ENCODE data around the gene C16orf86. TPM values are rescaled to one million over a fixed set of nuclear protein-coding genes. Genes with fewer than 3 reads are reported as not detected.

The C16orf86 gene
- total and polyA plus RNA-seq, 7 donors = 2.6 to 7.3 (median 5.6) TPM

DNA sequence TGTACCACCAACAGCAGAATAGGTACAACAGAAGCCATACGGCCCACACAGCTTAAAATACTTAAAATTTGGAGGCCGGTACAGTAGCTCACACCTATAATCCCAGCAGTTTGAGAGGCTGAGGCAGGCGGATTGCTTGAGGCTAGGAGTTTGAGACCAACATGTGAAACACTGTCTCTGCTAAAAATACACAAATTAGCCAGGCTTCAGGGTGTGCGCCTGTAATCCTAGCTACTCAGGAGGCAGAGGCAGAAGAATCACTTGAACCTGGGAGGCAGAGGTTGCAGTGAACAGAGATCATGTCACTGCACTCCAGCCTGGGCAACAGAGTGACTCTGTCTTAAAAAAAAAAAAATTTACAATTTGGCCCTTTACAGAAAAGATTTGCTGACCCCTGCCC lies 35.5 kb downstream of the C16orf86 start:
- TF ChIP-seq, protein P1, sequence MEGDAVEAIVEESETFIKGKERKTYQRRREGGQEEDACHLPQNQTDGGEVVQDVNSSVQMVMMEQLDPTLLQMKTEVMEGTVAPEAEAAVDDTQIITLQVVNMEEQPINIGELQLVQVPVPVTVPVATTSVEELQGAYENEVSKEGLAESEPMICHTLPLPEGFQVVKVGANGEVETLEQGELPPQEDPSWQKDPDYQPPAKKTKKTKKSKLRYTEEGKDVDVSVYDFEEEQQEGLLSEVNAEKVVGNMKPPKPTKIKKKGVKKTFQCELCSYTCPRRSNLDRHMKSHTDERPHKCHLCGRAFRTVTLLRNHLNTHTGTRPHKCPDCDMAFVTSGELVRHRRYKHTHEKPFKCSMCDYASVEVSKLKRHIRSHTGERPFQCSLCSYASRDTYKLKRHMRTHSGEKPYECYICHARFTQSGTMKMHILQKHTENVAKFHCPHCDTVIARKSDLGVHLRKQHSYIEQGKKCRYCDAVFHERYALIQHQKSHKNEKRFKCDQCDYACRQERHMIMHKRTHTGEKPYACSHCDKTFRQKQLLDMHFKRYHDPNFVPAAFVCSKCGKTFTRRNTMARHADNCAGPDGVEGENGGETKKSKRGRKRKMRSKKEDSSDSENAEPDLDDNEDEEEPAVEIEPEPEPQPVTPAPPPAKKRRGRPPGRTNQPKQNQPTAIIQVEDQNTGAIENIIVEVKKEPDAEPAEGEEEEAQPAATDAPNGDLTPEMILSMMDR (IDR thresholded peaks at IDR 0.05) = no peak
- intact Hi-C loops (cut with DNase I) = no loop called here
- DNase-seq = no peak
- 62 to 93% (median 77%) methylated on average over 4 of the region's 4 CpGs for WGBS, 3 donors
- Histone ChIP-seq H3K27me3 (ENCODE audit: insufficient read depth in 3 of 3, low read length in 2 of 3) (no peaks in the 10 kb centered on the region), H3K4me1 (peaks cover 36% of the 10 kb centered on the region), H3K9me3 (no peaks in the 10 kb centered on the region), H3K4me3 (no peak overlapping the region), H3K36me3 (ENCODE audit: insufficient read depth in 1 of 2, low read depth in 1 of 2) (no peaks in the 10 kb centered on the region), H3K27ac (peak overlapping the region; percentile 74)
- peak; percentile 38 to 68 (median 56) for ATAC-seq

DNA sequence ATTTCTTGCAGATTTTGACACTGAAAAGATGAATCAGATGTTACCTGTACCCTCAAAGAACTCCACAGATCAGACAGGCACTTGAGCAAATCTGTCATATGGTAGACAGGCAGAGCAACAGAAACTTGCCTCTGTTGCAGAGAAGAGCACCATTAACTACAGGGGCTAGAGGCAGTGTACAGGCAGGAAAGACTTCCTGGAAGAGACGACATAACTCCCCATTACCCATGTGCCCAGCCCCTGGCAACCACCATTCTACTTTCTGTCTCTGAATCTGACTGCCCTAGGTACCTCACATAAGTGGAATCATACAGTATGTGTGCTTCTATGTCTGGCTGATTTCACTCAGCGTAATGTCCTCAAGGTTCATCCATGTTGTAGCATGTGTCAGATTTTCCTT lies 37.0 kb downstream of the C16orf86 start:
- TF ChIP-seq, protein P1 (IDR thresholded peaks at IDR 0.05) = no peak
- WGBS, 3 donors = 54 to 68% (median 58%) methylated on average over 2 of the region's 2 CpGs
- ATAC-seq = peak in 2 of 4 donors; percentile 5 to 6

DNA sequence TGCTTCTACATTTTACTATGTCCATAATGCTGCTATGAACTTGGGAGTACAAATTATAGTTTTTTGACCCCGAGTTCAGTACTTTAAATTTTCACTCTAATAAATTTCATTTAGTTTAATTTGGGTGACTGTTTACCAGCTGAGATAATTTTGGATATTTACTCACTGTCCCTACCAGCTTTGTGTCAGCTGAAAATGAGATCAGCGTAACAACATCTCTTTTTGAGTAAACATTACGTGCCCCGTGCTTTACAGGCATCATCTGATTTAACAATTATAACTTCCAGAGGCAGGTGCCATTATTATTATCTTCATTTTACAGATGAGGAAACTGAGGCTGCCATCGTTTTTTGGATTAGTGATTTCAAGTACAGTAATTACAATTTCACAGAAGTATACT lies 37.5 kb downstream of the C16orf86 start:
- Histone ChIP-seq H3K27me3 (ENCODE audit: insufficient read depth in 3 of 3, low read length in 2 of 3) (no peaks in the 10 kb centered on the region), H3K4me1 (peaks cover 54% of the 10 kb centered on the region), H3K9me3 (no peaks in the 10 kb centered on the region), H3K36me3 (ENCODE audit: insufficient read depth in 1 of 2, low read depth in 1 of 2) (no peaks in the 10 kb centered on the region), H3K4me3 (no peak overlapping the region), H3K27ac (peak overlapping the region; percentile 74)
- ATAC-seq = peak in 2 of 4 donors; percentile 57 to 62
- no peak for DNase-seq
- TF ChIP-seq, protein P1 (IDR thresholded peaks at IDR 0.05) = no peak
- WGBS, 3 donors = 48 to 88% (median 69%) methylated on average over 5 of the region's 5 CpGs
- intact Hi-C loops (cut with DNase I) = no loop called here

More for the DNA sequence above, 37.0 kb downstream of the C16orf86 start:
- no peaks in the 10 kb centered on the region for H3K9me3 ChIP-seq
- no peaks in the 10 kb centered on the region for H3K36me3 ChIP-seq (ENCODE audit: insufficient read depth in 1 of 2, low read depth in 1 of 2)
- no peak for DNase-seq
- H3K4me3 ChIP-seq = no peak overlapping the region
- H3K27me3 ChIP-seq (ENCODE audit: insufficient read depth in 3 of 3, low read length in 2 of 3) = no peaks in the 10 kb centered on the region
- peak overlapping the region; percentile 74 for H3K27ac ChIP-seq
- H3K4me1 ChIP-seq = peaks cover 51% of the 10 kb centered on the region
- intact Hi-C loops (cut with DNase I) = no loop called here

DNA sequence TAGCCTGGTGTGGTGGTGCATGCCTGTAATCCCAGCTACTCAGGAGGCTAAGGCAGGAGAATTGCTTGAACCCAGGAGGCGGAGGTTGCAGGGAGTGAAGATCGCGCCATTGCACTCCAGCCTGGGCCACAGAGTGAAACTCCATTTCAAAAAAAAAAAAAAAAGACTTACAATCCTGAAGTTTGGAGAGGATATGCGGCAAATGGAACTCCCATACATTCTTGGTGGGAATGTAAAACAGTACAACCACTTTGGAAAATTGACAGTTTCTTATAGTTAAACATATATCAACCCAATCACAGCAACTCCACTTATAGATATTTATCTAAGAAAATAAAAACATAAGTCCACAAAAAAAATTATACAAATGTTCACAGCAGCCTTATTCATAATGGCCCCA lies 40.6 kb downstream of the C16orf86 start:
- Histone ChIP-seq H3K27ac (peak overlapping the region; percentile 81), H3K9me3 (no peaks in the 10 kb centered on the region), H3K4me3 (no peak overlapping the region), H3K27me3 (ENCODE audit: insufficient read depth in 3 of 3, low read length in 2 of 3) (no peaks in the 10 kb centered on the region), H3K36me3 (ENCODE audit: insufficient read depth in 1 of 2, low read depth in 1 of 2) (no peaks in the 10 kb centered on the region), H3K4me1 (peaks cover 56% of the 10 kb centered on the region)
- intact Hi-C loops (cut with DNase I) = no loop called here
- WGBS, 3 donors = 88 to 96% (median 95%) methylated on average over 4 of the region's 4 CpGs
- DNase-seq = no peak
- TF ChIP-seq, protein P1 (IDR thresholded peaks at IDR 0.05) = no peak
- ATAC-seq = no peak

DNA sequence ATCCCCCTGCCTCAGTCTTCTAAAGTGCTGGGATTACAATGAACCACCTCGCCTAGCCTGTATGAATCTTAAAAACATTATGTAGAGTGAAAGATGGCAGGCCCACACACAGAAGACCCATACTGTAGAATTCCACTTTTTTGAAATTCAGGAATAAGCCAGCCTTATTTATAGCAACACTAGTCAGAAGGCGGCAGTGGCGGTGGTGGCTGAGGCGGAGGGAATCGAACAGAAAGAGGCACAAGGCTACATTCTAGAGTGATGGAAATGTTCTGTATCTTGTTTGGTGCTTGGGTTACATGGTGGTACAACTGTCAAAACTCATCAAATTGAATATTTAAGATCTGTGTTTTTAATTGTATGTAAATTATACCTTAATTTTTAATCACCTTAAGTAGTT lies 41.2 kb downstream of the C16orf86 start:
- ATAC-seq (no peak), DNase-seq (no peak)
- WGBS, 3 donors = 78 to 98% (median 90%) methylated on average over 5 of the region's 5 CpGs
- Histone ChIP-seq H3K27me3 (ENCODE audit: insufficient read depth in 3 of 3, low read length in 2 of 3) (no peaks in the 10 kb centered on the region), H3K27ac (peak overlapping the region; percentile 81), H3K4me1 (peaks cover 50% of the 10 kb centered on the region), H3K4me3 (no peak overlapping the region), H3K9me3 (no peaks in the 10 kb centered on the region), H3K36me3 (ENCODE audit: insufficient read depth in 1 of 2, low read depth in 1 of 2) (no peaks in the 10 kb centered on the region)
- intact Hi-C loops (cut with DNase I) = no loop called here
- TF ChIP-seq, protein P1 (IDR thresholded peaks at IDR 0.05) = no peak
